D341Med (cell line): ENCODE data around the gene PALLD.

Experiments used
- DNase-seq: peaks from one replicate; pipeline ENCODE4 v3.0.0; 2012; ENCODE audit warnings: low spot score

Gene PALLD

DNA sequence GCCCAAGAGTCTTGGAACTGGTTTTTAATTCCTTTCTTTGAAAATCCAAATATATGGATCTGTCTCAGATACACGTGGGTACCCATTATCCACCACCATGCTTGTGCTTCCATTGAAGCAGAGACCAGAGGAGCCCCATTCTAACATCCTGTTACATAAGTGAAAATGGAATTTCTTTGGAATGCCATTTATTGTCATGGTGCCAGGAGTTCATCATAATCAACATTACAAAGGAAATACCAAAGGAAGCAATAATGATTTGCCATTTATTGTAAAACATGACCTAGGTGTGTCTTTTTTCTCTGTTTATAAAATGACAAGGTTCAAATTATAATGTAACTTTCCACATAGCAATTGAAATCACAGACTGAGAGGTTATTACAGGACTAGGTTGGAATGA is 61.7 kb downstream of the PALLD start:
- DNase-seq: no peak

DNA sequence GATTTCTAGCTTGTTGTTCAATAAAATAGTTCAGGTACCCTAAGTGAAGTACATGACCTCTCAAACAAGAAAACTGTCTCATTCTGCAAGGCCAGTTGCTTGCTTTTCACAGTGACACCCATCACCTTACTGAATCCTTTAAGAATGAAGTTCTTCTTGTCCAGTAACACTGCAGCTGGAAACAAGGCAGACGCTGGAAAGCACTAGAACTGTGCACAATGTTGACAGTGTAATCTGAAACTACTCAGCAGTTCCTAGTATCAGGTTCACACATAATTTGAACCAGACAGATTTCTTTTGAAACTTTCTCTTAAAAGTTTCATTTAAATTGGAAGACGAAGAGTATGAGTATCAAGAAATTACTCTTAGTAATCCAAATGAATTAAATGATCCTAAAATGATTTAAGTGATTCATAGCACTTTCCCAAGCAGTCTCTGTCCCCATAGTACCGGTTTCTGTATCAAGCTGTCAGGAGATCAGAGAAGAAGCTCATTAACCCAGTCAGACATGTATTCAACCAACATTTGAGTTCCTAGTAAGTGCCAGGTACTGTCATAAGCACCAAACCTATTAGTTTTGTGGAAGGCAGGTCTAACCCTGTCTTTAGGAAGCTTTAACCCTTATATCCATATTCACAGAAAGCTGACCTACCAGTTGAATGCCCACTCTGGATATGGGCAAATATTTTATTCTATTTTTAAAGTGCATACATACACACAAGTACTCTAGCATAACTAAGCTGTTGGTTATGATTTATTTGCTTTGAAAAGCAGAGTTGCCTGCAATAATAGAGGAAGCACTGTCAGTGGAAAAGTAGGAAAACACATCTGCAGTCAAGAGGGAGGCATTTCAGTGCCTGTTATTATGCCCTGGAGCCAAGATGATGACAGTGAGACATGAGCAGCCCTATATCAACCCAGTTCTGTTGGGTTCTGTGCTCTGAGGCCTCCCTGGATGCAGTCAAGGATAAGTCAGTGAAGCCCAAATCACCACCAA is 63.6 kb downstream of the PALLD start:
- no peak for DNase-seq

DNA sequence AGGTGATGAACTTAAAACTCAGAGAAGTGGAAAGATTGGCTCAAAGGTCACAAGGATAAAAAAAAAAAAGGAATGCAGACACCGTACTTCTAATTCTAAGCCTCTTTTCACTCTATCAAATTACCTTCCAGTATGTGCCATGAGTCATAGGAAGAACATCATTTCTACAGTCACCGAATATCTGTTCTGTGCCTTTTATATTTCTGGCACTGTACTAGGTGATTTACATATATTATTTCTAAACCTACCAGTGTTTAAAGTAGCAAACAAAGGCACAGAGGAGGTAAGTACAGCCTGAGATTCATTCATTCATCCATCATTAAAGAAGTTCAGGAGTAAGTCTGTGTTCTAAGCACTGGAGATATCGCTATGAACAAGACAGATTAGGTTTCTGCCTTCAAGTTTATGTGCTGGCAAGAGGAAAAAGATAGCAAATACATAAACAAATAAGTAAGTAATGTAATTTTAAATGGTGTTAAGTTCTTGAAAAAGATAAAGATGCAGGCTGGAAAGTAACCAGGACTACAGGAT is 65.3 kb downstream of the PALLD start:
- no peak for DNase-seq

DNA sequence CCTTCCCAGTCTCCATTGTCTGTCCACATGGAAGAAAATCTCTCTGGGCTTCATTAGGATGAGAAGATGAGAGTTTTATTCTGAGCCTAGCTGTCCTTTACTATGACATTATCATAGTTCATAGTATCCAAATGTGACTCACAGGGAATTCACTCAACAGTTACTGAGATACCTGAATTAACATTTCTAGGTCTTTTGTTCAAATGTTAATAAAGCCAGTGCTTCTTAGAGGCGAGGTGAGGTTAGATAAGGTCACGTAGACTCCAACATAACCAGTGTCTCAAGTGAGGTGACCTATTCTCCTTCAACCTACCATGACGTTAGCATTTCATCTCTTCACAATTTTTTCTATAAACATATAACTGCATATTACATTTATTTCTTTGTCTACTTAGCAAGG is 67.2 kb downstream of the PALLD start:
- no peak for DNase-seq

DNA sequence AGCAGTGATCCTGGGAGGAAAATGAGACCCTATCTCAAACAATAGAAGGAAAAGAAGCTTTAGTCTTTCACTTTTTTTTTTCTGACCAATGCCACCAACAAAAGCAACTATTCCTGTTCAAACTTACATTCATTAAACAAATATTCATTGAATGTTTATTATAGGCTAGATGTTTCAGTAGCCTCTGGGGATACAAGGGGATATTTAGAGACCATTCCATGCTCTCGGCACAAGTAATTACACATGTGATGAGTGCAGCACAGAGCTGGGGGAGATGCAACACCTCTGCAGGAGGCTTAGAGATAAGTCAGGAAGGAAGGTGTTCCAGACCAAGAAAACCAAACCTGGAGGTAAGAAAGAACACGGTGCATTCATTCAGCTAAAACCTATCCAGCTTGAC is 68.3 kb downstream of the PALLD start:
- no peak for DNase-seq

DNA sequence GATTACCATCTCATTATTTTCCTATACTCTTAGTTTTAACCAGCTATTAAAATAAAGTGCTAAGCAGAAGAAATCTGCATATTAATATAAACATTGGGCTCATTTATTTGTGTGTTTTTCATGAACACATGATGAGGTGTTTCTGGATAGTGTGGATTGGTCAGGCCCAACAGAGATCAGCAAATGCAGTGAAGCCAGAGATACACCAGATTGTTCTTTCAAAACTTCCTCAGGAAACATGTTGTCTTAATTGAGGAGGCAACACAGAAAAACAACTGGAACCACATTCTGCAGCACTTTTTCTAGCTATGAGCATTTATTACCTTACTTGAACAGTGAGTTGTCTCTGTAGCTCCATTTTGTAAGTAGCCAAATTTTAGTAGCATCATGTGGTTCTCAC is 69.9 kb downstream of the PALLD start:
- DNase-seq: no peak

- DNase-seq: no peak
These were observed 72.4 kb downstream of the PALLD start for GRCh38 chr4:168569066-168569930.

GRCh38 chr4:168569931-168570276 is 73.1 kb downstream of the PALLD start:
- DNase-seq: no peak

DNA sequence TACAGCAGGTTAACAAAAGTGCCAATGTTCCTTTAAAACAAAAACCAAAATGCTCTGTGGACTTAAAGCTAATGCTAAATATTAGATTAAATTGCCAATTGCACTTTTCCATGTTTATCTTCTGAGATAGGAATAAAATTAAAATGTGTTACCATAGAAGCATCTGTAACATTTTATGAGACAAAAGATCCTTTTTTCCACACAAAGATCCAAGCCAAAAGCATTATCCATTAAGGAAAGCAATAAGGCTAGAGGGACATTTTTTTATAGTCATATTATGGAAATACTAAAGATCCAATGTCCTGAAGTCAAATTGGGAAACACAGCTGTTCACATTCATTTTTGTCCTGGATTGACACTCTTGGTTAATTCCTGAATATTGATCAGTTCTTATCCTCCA is 73.6 kb downstream of the PALLD start:
- DNase-seq: no peak

DNA sequence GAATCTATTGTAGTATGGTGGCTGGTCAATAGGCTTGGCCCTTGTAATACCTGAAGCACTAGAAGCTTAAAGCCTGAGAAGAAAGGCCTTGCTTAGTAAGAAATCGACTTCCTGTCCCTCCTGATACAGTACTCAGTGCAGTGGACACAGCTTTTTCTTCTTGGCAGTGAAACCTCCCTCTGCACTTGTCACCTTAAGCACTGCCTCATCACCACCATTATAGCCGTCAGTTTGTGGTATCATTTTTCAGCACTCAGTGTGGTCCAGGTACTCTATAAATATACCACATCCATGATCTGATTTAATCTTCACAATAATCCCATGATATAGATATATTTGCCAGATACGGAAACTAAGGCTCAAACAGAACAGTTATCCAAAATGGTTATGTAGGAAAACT is 75.2 kb downstream of the PALLD start:
- DNase-seq: no peak

- DNase-seq: no peak
These were observed 77.0 kb downstream of the PALLD start for GRCh38 chr4:168573870-168574269.

- peak; percentile 73 for DNase-seq
These were observed 77.9 kb downstream of the PALLD start for GRCh38 chr4:168574581-168575295.

DNA sequence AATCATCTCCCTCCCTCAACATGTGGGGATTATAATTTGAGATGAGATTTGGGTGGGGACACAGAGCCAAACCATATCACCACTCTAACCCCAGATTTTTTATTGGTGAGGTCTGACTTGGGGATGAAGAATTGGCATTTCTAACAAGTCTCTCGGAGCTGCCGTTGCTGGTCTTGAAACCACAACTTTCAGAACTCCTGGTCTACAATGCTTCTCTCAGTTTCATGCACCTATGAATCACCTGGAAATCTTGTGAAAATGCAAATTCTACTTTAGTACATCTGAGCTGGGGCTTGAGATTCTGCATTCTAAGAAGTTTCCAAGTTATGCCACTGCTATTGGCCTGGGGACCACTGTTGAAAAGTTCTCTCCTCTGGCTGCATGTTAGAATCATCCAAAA is 78.6 kb downstream of the PALLD start:
- no peak for DNase-seq

DNA sequence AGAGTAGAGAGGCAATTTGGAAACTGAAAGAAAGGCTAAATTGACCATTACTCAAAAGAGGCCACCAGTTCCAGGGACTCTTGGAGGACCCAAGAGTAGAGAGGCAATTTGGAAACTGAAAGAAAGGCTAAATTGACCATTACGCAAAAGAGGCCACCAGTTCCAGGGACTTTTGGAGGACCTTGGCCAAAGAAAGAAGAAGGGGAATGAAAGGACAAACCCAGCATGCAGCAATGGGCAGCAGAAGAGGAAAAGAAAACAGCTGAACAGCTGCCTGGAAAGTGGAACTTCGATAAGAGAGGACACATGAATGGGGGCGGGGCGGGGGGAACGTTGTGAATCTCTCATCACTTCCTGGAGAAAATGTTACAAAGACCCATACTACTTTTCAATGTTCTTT is 80.8 kb downstream of the PALLD start:
- no peak for DNase-seq

DNA sequence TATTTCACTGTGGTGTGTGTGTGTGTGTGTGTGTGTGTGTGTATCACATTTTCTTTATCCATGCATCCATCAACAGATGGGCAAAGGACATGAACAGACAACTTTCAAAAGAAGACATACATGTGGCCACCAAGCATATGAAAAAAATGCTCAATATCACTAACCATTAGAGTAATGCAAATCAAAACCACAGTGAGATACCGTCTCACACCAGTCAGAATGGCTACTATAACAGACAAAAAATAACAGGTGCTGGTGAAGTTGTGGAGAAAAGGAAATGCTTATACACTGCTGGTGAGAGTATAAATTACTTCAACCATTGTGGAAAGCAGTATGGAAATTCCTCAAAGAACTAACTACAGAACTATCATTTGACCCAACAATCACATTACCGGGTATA is 83.4 kb downstream of the PALLD start:
- DNase-seq: no peak

- DNase-seq: no peak
These were observed 87.5 kb downstream of the PALLD start for GRCh38 chr4:168584321-168584771.

GRCh38 chr4:168585168-168586091 is 88.6 kb downstream of the PALLD start:
- DNase-seq: peak; percentile 83

GRCh38 chr4:168586926-168587325 is 90.1 kb downstream of the PALLD start:
- DNase-seq: no peak

DNA sequence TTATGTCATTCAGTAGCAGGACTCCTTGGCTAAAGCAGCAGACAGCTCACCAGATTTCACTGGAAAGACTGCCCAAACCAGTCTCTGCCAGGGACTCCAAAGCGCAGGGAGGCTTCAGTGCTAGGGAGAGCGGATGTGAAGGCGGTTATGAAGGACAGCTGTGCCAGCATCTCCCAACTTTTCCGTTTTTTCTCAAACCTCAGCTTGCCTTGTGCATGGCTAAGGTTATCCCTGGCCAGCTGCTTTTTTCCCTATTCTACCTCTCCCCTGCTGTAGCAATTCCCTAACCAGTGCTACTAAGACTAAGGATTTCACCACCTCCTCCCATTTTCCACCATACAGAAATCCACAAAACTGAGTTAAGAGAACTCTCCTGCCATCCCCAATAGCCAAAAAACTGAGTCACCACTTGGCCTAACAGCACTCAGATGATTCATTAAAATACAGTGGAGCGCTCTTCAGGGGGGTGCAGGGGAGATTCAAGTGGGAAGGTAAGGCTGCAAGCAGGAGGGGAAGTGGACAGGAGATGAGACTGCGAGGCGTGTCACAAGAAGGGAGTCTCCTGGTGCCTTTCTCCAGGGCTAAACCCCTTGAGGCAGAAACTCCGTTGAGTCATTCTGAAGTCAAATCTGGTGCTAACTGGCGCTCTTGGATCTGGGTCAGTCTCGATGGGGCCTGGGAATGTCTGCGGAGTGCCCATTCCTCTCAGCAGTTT is 90.7 kb downstream of the PALLD start:
- DNase-seq: no peak

GRCh38 chr4:168588916-168589531 is 92.2 kb downstream of the PALLD start:
- no peak for DNase-seq
